ENCODE results near the gene HTT. TPM values are rescaled to one million over a fixed set of nuclear protein-coding genes. Genes with fewer than 3 reads are reported as not detected.
A peak's percentile ranks its signal among the peaks of the same experiment; 100 is the strongest.

HTT gene
- total RNA-seq, 6 donors from 2014 or later: 55.4 to 170 (median 81.5) TPM

DNA sequence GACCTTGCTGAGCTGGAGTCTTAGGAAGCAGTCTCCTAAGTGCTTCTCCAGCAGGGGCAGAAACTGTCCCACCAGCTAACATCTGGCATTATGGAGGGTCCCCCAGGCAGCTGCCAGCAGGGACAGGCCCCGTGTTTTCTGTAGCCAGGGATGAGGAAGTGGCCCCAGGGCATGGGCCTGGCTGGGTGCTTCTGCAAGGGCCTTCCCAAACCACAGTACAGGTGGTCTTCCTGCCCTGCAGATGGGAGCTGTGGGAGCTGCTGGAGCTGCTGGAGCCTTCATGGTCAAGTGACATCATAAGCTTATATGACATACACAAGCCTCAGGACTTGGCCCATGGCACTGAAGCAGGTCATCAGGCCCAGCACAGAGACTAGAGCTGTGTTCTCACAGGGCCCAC, 169.5 kb downstream of the HTT start:
- WGBS, 2 donors: 42% methylated on average over 1 of the region's 1 CpG; no CpG with 5 or more reads in 1 of the 2 donors
- Histone ChIP-seq H3K9me3 (no peaks in the 10 kb centered on the region), H3K4me3 (no peak overlapping the region), H3K27me3 (no peaks in the 10 kb centered on the region), H3K27ac (no peak overlapping the region), H3K36me3 (peaks cover 11 to 40% (median 29%) of the 10 kb centered on the region in 4 donors), H3K4me1 (no peaks in the 10 kb centered on the region)
- TF ChIP-seq EP300 (IDR thresholded peaks at IDR 0.05) (no peak), POLR2AphosphoS5 (IDR thresholded peaks at IDR 0.05) (no peak), CTCF (IDR thresholded peaks at IDR 0.05) (no peak), POLR2A (IDR thresholded peaks at IDR 0.05) (no peak)
- DNase-seq (no peak), ATAC-seq (ENCODE audit: low FRiP score in 2 of 2) (no peak)

DNA sequence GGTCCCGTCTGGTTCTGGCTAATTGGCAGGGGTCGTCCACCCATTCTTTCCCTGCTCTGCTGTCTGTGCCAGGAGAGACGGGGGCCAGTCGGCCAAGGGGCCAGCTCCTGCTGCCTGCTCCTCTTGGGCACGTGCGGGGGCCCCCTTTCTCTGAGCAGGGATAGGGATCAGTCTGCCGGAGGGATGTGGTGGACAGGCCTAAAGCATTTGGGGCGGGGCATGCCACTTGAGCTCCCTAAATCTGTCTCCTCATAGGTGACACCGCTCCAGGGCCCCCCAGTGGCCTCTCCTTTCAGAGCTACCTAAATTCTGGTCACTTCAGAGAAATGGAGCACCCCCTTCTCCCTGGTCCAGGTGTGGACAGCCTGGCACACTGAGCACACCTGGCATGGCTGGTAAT, 170.3 kb downstream of the HTT start:
- WGBS, 2 donors: 89% methylated on average over 9 of the region's 9 CpGs; no CpG with 5 or more reads in 1 of the 2 donors

GRCh38 chr4:3245676-3246075, 171.2 kb downstream of the HTT start:
- no peak overlapping the region for H3K4me3 ChIP-seq
- ATAC-seq (ENCODE audit: low FRiP score in 2 of 2) (no peak), DNase-seq (peak in 1 of 2 donors; percentile 68)
- no peaks in the 10 kb centered on the region for H3K9me3 ChIP-seq
- no peaks in the 10 kb centered on the region for H3K4me1 ChIP-seq
- H3K36me3 ChIP-seq: peaks cover 0 to 24% (median 12%) of the 10 kb centered on the region in 4 donors
- no peaks in the 10 kb centered on the region for H3K27me3 ChIP-seq
- TF ChIP-seq EP300 (IDR thresholded peaks at IDR 0.05) (no peak), POLR2AphosphoS5 (IDR thresholded peaks at IDR 0.05) (no peak), POLR2A (IDR thresholded peaks at IDR 0.05) (no peak), CTCF (IDR thresholded peaks at IDR 0.05) (no peak)
- WGBS, 2 donors: 91% methylated on average over 5 of the region's 6 CpGs; no CpG with 5 or more reads in 1 of the 2 donors
- H3K27ac ChIP-seq: no peak overlapping the region

More for the DNA sequence above, 170.3 kb downstream of the HTT start:
- Histone ChIP-seq H3K4me3 (no peak overlapping the region), H3K27ac (no peak overlapping the region), H3K9me3 (no peaks in the 10 kb centered on the region), H3K36me3 (peaks cover 5 to 33% (median 21%) of the 10 kb centered on the region in 4 donors), H3K27me3 (no peaks in the 10 kb centered on the region), H3K4me1 (no peaks in the 10 kb centered on the region)
- TF ChIP-seq POLR2A (IDR thresholded peaks at IDR 0.05): no peak
- no peak for TF ChIP-seq POLR2AphosphoS5 (IDR thresholded peaks at IDR 0.05)
- TF ChIP-seq EP300 (IDR thresholded peaks at IDR 0.05): no peak
- TF ChIP-seq CTCF (IDR thresholded peaks at IDR 0.05): no peak
- ATAC-seq (ENCODE audit: low FRiP score in 2 of 2): no peak
- DNase-seq: peak in 1 of 2 donors; percentile 44

GRCh38 chr4:3246458-3247398, 172.2 kb downstream of the HTT start:
- H3K27ac ChIP-seq: no peak overlapping the region

More at GRCh38 chr4:3246458-3247398, 172.2 kb downstream of the HTT start:
- no peak overlapping the region for H3K4me3 ChIP-seq
- H3K9me3 ChIP-seq: no peaks in the 10 kb centered on the region
- ATAC-seq (ENCODE audit: low FRiP score in 2 of 2) (no peak), DNase-seq (peak in 1 of 2 donors; percentile 62)
- no peaks in the 10 kb centered on the region for H3K27me3 ChIP-seq
- 83 to 90% methylated on average over 7 to 15 of the region's 16 CpGs for WGBS, 2 donors
- H3K36me3 ChIP-seq: peaks cover 0 to 14% (median 3%) of the 10 kb centered on the region in 4 donors
- TF ChIP-seq CTCF (IDR thresholded peaks at IDR 0.05) (no peak), POLR2A (IDR thresholded peaks at IDR 0.05) (no peak), POLR2AphosphoS5 (IDR thresholded peaks at IDR 0.05) (no peak), EP300 (IDR thresholded peaks at IDR 0.05) (no peak)
- H3K4me1 ChIP-seq: no peaks in the 10 kb centered on the region

Data from upper lobe of left lung (tissue), 6 donors.